ENCODE data around the gene PARK7. TPM values are rescaled to one million over a fixed set of nuclear protein-coding genes. Genes with fewer than 3 reads are reported as not detected.
A peak's percentile ranks its signal among the peaks of the same experiment; 100 is the strongest.
"Not testable (repeated sequence)": the region's sequence is repeated elsewhere in the genome, so short reads cannot be mapped to it uniquely, and the experiment has no call there.

PARK7 gene
- total RNA-seq, 4 donors from 2014 or later, result 93.9 to 156 (median 129) TPM

DNA sequence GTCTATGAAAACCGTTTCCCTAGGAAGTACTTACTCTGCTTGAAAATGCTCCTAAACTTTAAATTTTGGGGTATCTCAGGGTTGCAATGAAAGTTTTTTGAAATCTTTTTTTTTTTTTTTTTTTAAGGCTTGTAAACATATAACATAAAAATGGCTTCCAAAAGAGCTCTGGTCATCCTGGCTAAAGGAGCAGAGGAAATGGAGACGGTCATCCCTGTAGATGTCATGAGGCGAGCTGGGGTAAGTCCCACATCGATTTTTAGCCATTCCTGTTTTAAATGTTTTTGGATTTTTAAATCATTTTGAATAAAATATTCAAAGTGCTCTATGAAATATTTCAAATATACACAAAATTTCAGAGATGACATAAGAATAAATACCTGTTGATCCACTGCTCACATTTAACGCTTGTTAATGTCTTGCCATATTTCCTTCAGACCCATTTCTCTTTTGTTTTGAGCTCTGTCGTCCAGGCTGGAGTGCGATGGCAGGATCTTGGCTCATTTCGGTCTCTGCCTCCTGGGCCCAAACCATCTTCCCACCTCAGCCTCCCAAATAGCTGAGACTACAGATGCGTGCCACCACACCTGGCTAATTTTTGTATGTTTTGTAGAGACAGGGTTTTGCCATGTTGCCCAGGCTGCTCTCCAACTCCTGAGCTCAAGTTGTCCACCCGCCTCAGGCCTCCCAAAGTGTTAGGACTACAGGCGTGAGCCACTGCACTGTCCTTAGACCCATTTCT lies 1.3 kb downstream of the PARK7 start:
- peaks cover 0 to 50% (median 15%) of the 10 kb centered on the region in 3 donors for H3K36me3 ChIP-seq
- peak overlapping the region; percentile 74 to 98 (median 88) for H3K4me3 ChIP-seq
- H3K9me3 ChIP-seq, result no peaks in the 10 kb centered on the region
- TF ChIP-seq POLR2A (IDR thresholded peaks at IDR 0.05), result no peak
- TF ChIP-seq, protein P1, sequence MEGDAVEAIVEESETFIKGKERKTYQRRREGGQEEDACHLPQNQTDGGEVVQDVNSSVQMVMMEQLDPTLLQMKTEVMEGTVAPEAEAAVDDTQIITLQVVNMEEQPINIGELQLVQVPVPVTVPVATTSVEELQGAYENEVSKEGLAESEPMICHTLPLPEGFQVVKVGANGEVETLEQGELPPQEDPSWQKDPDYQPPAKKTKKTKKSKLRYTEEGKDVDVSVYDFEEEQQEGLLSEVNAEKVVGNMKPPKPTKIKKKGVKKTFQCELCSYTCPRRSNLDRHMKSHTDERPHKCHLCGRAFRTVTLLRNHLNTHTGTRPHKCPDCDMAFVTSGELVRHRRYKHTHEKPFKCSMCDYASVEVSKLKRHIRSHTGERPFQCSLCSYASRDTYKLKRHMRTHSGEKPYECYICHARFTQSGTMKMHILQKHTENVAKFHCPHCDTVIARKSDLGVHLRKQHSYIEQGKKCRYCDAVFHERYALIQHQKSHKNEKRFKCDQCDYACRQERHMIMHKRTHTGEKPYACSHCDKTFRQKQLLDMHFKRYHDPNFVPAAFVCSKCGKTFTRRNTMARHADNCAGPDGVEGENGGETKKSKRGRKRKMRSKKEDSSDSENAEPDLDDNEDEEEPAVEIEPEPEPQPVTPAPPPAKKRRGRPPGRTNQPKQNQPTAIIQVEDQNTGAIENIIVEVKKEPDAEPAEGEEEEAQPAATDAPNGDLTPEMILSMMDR (IDR thresholded peaks at IDR 0.05), result no peak
- H3K27me3 ChIP-seq, result no peaks in the 10 kb centered on the region
- intact Hi-C loops (cut with DNase I), result no loop called here
- H3K27ac ChIP-seq, result peak overlapping the region in 2 of 4 donors; percentile 96
- no peak for DNase-seq
- WGBS, 2 donors, result 77 to 81% methylated on average over 11 of the region's 11 CpGs
- peaks cover 7 to 57% (median 16%) of the 10 kb centered on the region in 3 donors for H3K4me1 ChIP-seq

DNA sequence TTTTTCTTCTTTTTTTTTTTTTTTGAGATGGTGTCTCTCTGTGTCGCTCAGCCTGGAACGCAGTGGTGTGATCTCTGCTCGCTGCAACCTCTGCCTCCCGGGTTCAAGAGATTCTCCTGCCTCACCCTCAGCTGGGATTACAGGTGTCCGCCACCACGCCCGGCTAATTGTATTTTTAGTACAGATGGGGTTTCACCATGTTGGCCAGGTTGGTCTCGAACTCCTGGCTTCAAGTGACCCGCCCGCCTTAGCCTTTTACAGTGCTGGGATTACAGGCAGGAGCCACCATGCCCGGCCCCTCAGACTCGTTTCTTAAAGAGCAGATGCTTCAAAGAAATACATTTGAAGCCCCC lies 1.8 kb downstream of the PARK7 start:
- H3K9me3 ChIP-seq; DNase-seq; H3K4me3 ChIP-seq; intact Hi-C loops (cut with DNase I); H3K27me3 ChIP-seq; H3K27ac ChIP-seq: not testable (repeated sequence)
- WGBS, 2 donors, result 91 to 98% methylated on average over 10 to 12 of the region's 12 CpGs
- Histone ChIP-seq H3K4me1 (peaks cover 7 to 57% (median 16%) of the 10 kb centered on the region in 3 donors), H3K36me3 (peaks cover 0 to 55% (median 15%) of the 10 kb centered on the region in 3 donors)

DNA sequence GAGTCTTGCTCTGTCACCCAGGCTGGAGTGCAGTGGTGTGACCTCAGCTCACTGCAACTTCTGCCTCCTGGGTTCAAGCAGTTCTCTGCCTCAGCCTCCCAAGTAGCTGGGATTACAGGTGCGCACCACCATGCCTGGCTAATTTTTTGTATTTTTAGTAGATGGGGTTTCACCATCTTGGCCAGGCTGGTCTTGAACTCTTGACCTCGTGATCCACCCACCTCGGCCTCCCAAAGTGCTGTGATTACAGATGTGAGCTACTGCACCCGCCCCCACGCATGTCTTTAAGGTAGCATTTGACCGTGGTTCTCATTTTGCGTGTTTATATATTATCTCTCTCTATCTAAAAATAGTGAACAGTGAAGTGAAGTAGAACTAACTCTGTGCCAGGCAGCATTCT lies 2.3 kb downstream of the PARK7 start:
- H3K27ac ChIP-seq; H3K9me3 ChIP-seq; H3K27me3 ChIP-seq; DNase-seq; intact Hi-C loops (cut with DNase I); H3K4me3 ChIP-seq: not testable (repeated sequence)
- Histone ChIP-seq H3K36me3 (peaks cover 0 to 59% (median 20%) of the 10 kb centered on the region in 3 donors), H3K4me1 (peaks cover 7 to 57% (median 16%) of the 10 kb centered on the region in 3 donors)
- WGBS, 2 donors, result 74 to 93% methylated on average over 7 of the region's 7 CpGs

DNA sequence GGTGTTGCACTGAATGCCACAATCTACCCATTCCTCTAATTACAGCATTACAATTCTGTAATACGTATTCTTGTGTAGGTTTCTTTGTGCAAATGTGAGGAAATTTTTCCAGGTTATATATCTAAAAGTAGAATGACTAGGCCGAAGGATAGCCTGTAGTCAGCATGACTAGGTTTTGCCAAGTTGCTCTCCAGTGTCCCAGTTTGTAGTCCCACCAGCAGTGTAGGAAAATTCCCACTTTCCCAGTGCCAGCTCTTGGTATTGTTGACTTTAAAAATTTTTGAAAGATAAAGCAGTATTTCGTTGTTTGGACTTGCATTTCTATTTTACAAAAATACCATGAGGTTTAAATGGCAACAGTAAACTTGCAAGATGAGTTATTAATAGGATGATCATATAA lies 3.0 kb downstream of the PARK7 start:
- Histone ChIP-seq H3K9me3 (no peaks in the 10 kb centered on the region), H3K4me3 (no peak overlapping the region), H3K27me3 (no peaks in the 10 kb centered on the region), H3K36me3 (peaks cover 0 to 66% (median 26%) of the 10 kb centered on the region in 3 donors), H3K27ac (no peak overlapping the region), H3K4me1 (peaks cover 7 to 57% (median 16%) of the 10 kb centered on the region in 3 donors)
- TF ChIP-seq POLR2A (IDR thresholded peaks at IDR 0.05), result no peak
- TF ChIP-seq, protein P1 (IDR thresholded peaks at IDR 0.05), result no peak
- DNase-seq, result no peak
- intact Hi-C loops (cut with DNase I), result no loop called here
- 71 to 81% methylated on average over 3 of the region's 3 CpGs for WGBS, 2 donors

DNA sequence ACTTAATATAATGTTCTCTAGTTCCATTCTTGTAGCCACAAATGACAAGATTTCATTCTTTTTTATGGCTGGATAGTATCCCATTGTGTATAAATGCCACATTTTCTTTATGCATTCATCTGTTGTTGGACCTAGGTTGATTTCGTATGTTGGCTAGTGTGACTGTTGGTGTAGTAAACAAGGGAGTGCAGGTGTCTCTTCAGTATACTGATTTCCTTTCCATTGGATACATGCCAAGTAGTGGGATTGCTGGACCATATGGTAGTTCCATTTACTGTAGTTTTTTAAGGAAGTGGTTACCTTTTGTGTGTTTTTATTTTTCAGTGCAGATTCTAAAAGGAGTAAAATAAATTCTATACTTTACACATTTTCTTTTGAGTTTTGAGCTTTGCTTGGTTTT lies 5.7 kb downstream of the PARK7 start:
- Histone ChIP-seq H3K36me3 (peaks cover 17 to 93% (median 53%) of the 10 kb centered on the region in 3 donors), H3K4me1 (peaks cover 2 to 45% (median 9%) of the 10 kb centered on the region in 3 donors), H3K27me3 (no peaks in the 10 kb centered on the region), H3K4me3 (no peak overlapping the region), H3K27ac (no peak overlapping the region), H3K9me3 (no peaks in the 10 kb centered on the region)
- intact Hi-C loops (cut with DNase I), result no loop called here
- TF ChIP-seq, protein P1 (IDR thresholded peaks at IDR 0.05), result no peak
- TF ChIP-seq POLR2A (IDR thresholded peaks at IDR 0.05), result no peak
- DNase-seq, result no peak
- 57 to 61% methylated on average over 1 of the region's 1 CpG for WGBS, 2 donors

DNA sequence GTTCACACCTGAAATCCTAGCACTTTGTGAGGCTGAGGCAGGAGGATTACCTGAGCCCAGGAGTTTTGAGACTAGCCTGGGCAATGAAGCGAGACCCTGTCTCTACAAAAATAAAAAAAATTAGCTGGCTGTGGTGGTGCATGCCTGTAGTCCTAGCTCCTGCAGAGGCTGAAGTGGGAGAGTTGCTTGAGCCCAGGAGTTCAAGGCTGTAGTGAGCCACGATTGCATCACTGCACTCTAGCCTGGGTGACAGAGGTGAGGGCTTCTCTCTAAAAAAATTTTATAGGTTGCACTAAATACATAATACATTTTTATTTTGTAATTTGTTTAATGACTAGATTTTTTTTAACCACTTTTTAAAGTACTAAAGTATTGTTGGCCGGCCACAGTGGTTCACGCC lies 6.1 kb downstream of the PARK7 start:
- DNase-seq, result no peak
- Histone ChIP-seq H3K27ac (no peak overlapping the region), H3K27me3 (no peaks in the 10 kb centered on the region), H3K4me1 (peaks cover 0 to 41% (median 5%) of the 10 kb centered on the region in 3 donors), H3K36me3 (peaks cover 17 to 98% (median 56%) of the 10 kb centered on the region in 3 donors), H3K9me3 (no peaks in the 10 kb centered on the region), H3K4me3 (no peak overlapping the region)
- intact Hi-C loops (cut with DNase I), result no loop called here
- WGBS, 2 donors, result 85 to 87% methylated on average over 4 of the region's 4 CpGs
- TF ChIP-seq, protein P1 (IDR thresholded peaks at IDR 0.05), result no peak
- no peak for TF ChIP-seq POLR2A (IDR thresholded peaks at IDR 0.05)
